IPS DF 6.9 (cell line): Measurements from ENCODE around the gene DFFA.
"Not testable (repeated sequence)": the region's sequence is repeated elsewhere in the genome, so short reads cannot be mapped to it uniquely, and the experiment has no call there.

Experiments
- DNase-seq: peaks from one replicate; pipeline ENCODE4 v3.0.0-alpha.2; 2013; ENCODE audit warnings: low read depth, low spot score
- H3K27ac ChIP-seq: one replicate; pipeline ENCODE4 v1.5.1; 2013; ENCODE audit warnings: low read length, control low read depth
- H3K27me3 ChIP-seq: 2 replicates; pipeline ENCODE4 v1.6.1; 2013; ENCODE audit warnings: mild to moderate bottlenecking, low read length; ENCODE audit not compliant: control insufficient read depth, insufficient read depth
- H3K36me3 ChIP-seq: 2 replicates; pipeline ENCODE4 v1.6.1; 2013; ENCODE audit warnings: low read length; ENCODE audit not compliant: control insufficient read depth, insufficient read depth
- H3K4me1 ChIP-seq: 2 replicates; pipeline ENCODE4 v1.6.1; 2013; ENCODE audit warnings: low read length; ENCODE audit not compliant: control insufficient read depth, insufficient read depth
- H3K4me3 ChIP-seq: 2 replicates; pipeline ENCODE4 v1.5.1; 2013; ENCODE audit warnings: mild to moderate bottlenecking, low read length
- H3K9me3 ChIP-seq: 2 replicates; pipeline ENCODE4 v1.6.1; 2013; ENCODE audit warnings: low read length, inconsistent platforms; ENCODE audit not compliant: control insufficient read depth, insufficient read depth
- WGBS: extraction: QIAGEN DNeasy Blood & Tissue Kit; methylation state at CpG from one replicate; pipeline ENCODE4 v1.1.7; 2013; ENCODE audit warnings: mixed read lengths, missing lambda C conversion rate; ENCODE audit not compliant: insufficient read length, insufficient coverage; 5-methylcytosine and 5-hydroxymethylcytosine counted together

DFFA gene

GRCh38 chr1:10514490-10515235, 42.3 kb upstream of the DFFA start:
- no CpG with 5 or more reads among the region's 8 CpGs for WGBS
- H3K4me3 ChIP-seq, result no peak overlapping the region
- H3K27ac ChIP-seq, result no peak overlapping the region
- H3K27me3 ChIP-seq, result no peaks in the 10 kb centered on the region
- H3K36me3 ChIP-seq, result no peaks in the 10 kb centered on the region
- H3K4me1 ChIP-seq, result peaks cover 4% of the 10 kb centered on the region; the same call in 1 of the 2 replicates
- H3K9me3 ChIP-seq, result no peaks in the 10 kb centered on the region
- no peak for DNase-seq

- H3K27ac ChIP-seq, result no peak overlapping the region
- no CpG with 5 or more reads among the region's 5 CpGs for WGBS
- no peak for DNase-seq
Measured at GRCh38 chr1:10513199-10513598, 40.9 kb upstream of the DFFA start.

GRCh38 chr1:10511494-10511885, 39.2 kb upstream of the DFFA start:
- no peaks in the 10 kb centered on the region; the same call in 1 of the 2 replicates for H3K36me3 ChIP-seq
- DNase-seq, result no peak
- no peaks in the 10 kb centered on the region for H3K9me3 ChIP-seq
- no peak overlapping the region for H3K27ac ChIP-seq
- H3K4me1 ChIP-seq, result peaks cover 5% of the 10 kb centered on the region; the same call in 1 of the 2 replicates
- H3K4me3 ChIP-seq, result no peak overlapping the region
- WGBS, result no CpG with 5 or more reads among the region's 3 CpGs
- no peaks in the 10 kb centered on the region for H3K27me3 ChIP-seq

More at GRCh38 chr1:10513199-10513598, 40.9 kb upstream of the DFFA start:
- peaks cover 5% of the 10 kb centered on the region; the same call in 1 of the 2 replicates for H3K4me1 ChIP-seq
- no peaks in the 10 kb centered on the region for H3K27me3 ChIP-seq
- no peaks in the 10 kb centered on the region for H3K9me3 ChIP-seq
- no peaks in the 10 kb centered on the region for H3K36me3 ChIP-seq
- H3K4me3 ChIP-seq, result no peak overlapping the region

GRCh38 chr1:10510520-10511493, 38.5 kb upstream of the DFFA start:
- DNase-seq, result no peak
- Histone ChIP-seq H3K4me1 (peaks cover 5% of the 10 kb centered on the region; the same call in 1 of the 2 replicates), H3K36me3 (no peaks in the 10 kb centered on the region; the same call in 1 of the 2 replicates), H3K4me3 (no peak overlapping the region), H3K9me3 (no peaks in the 10 kb centered on the region), H3K27me3 (no peaks in the 10 kb centered on the region), H3K27ac (no peak overlapping the region)
- WGBS, result no CpG with 5 or more reads among the region's 12 CpGs

- H3K36me3 ChIP-seq, result no peaks in the 10 kb centered on the region; the same call in 1 of the 2 replicates
- DNase-seq, result no peak
- H3K4me3 ChIP-seq, result no peak overlapping the region
- H3K27me3 ChIP-seq, result no peaks in the 10 kb centered on the region
- peaks cover 5% of the 10 kb centered on the region; the same call in 1 of the 2 replicates for H3K4me1 ChIP-seq
- no peak overlapping the region for H3K27ac ChIP-seq
- H3K9me3 ChIP-seq, result no peaks in the 10 kb centered on the region
- whole genome bisulfite sequencing, result no CpG with 5 or more reads among the region's 6 CpGs
Measured at GRCh38 chr1:10509809-10510509, 37.6 kb upstream of the DFFA start.

GRCh38 chr1:10508511-10508951, 36.2 kb upstream of the DFFA start:
- H3K4me1 ChIP-seq, result peaks cover 5% of the 10 kb centered on the region; the same call in 1 of the 2 replicates
- WGBS, result no CpG with 5 or more reads among the region's 3 CpGs
- DNase-seq, result no peak
- no peaks in the 10 kb centered on the region for H3K9me3 ChIP-seq
- H3K36me3 ChIP-seq, result no peaks in the 10 kb centered on the region; the same call in 1 of the 2 replicates
- H3K27ac ChIP-seq, result no peak overlapping the region
- no peaks in the 10 kb centered on the region for H3K27me3 ChIP-seq
- no peak overlapping the region for H3K4me3 ChIP-seq

- no peaks in the 10 kb centered on the region for H3K9me3 ChIP-seq
- H3K4me3 ChIP-seq, result no peak overlapping the region
- H3K27me3 ChIP-seq, result no peaks in the 10 kb centered on the region
- no peak overlapping the region for H3K27ac ChIP-seq
- H3K36me3 ChIP-seq, result no peaks in the 10 kb centered on the region; the same call in 1 of the 2 replicates
- peaks cover 5% of the 10 kb centered on the region; the same call in 1 of the 2 replicates for H3K4me1 ChIP-seq
- DNase-seq, result no peak
- WGBS, result no CpG with 5 or more reads among the region's 17 CpGs
Measured at GRCh38 chr1:10507111-10507879, 35.0 kb upstream of the DFFA start.

GRCh38 chr1:10506677-10507047, 34.3 kb upstream of the DFFA start:
- no peaks in the 10 kb centered on the region; the same call in 1 of the 2 replicates for H3K36me3 ChIP-seq
- H3K9me3 ChIP-seq, result no peaks in the 10 kb centered on the region
- H3K4me1 ChIP-seq, result peaks cover 5% of the 10 kb centered on the region; the same call in 1 of the 2 replicates
- WGBS, result no CpG with 5 or more reads among the region's 4 CpGs
- H3K4me3 ChIP-seq, result no peak overlapping the region
- H3K27me3 ChIP-seq, result no peaks in the 10 kb centered on the region
- no peak for DNase-seq
- no peak overlapping the region for H3K27ac ChIP-seq

- not testable (repeated sequence) for H3K36me3 ChIP-seq, H3K4me3 ChIP-seq, H3K27me3 ChIP-seq, H3K4me1 ChIP-seq, H3K27ac ChIP-seq, H3K9me3 ChIP-seq, DNase-seq
- no CpG with 5 or more reads among the region's 12 CpGs for WGBS
Measured at GRCh38 chr1:10506046-10506676, 33.8 kb upstream of the DFFA start.
